Fibroblast of skin of right biceps (primary cell): ENCODE data around the gene ARHGAP28.

ENCODE experiments used
- DNase-seq: peaks from one replicate; pipeline ENCODE4 v3.0.0-alpha.2; 2013

The ARHGAP28 gene

GRCh38 chr18:6875749-6876148 lies 146.2 kb downstream of the ARHGAP28 start:
- DNase-seq: peak; percentile 51

GRCh38 chr18:6876641-6877041 lies 147.1 kb downstream of the ARHGAP28 start:
- peak; percentile 75 for DNase-seq

GRCh38 chr18:6877288-6877687 lies 147.8 kb downstream of the ARHGAP28 start:
- DNase-seq: no peak

GRCh38 chr18:6878556-6879297 lies 149.2 kb downstream of the ARHGAP28 start:
- peak; percentile 64 for DNase-seq

- no peak for DNase-seq
Measured at GRCh38 chr18:6879508-6880195, 150.1 kb downstream of the ARHGAP28 start.

GRCh38 chr18:6881034-6881820 lies 151.7 kb downstream of the ARHGAP28 start:
- peak; percentile 76 for DNase-seq

GRCh38 chr18:6882401-6882800 lies 152.9 kb downstream of the ARHGAP28 start:
- DNase-seq: no peak

- peak; percentile 59 for DNase-seq
Measured at GRCh38 chr18:6885006-6885481, 155.5 kb downstream of the ARHGAP28 start.

- peak; percentile 59 for DNase-seq
Measured at GRCh38 chr18:6885992-6886796, 156.7 kb downstream of the ARHGAP28 start.

GRCh38 chr18:6886797-6887330 lies 157.3 kb downstream of the ARHGAP28 start:
- DNase-seq: no peak

GRCh38 chr18:6891788-6892187 lies 162.3 kb downstream of the ARHGAP28 start:
- DNase-seq: no peak

- DNase-seq: no peak
Measured at GRCh38 chr18:6901286-6901926, 171.9 kb downstream of the ARHGAP28 start.

- peak; percentile 17 for DNase-seq
Measured at GRCh38 chr18:6917072-6917471, 187.6 kb downstream of the ARHGAP28 start.

- DNase-seq: peak; percentile 70
Measured at GRCh38 chr18:6920099-6920955, 190.8 kb downstream of the ARHGAP28 start.

- DNase-seq: no peak
Measured at GRCh38 chr18:6921571-6921970, 192.1 kb downstream of the ARHGAP28 start.

- no peak for DNase-seq
Measured at GRCh38 chr18:6923220-6923619, 193.7 kb downstream of the ARHGAP28 start.

GRCh38 chr18:6927153-6927552 lies 197.6 kb downstream of the ARHGAP28 start:
- no peak for DNase-seq

- no peak for DNase-seq
Measured at GRCh38 chr18:6928359-6928758, 198.8 kb downstream of the ARHGAP28 start.

- DNase-seq: no peak
Measured at GRCh38 chr18:6929370-6930102, 200.0 kb downstream of the ARHGAP28 start.

- no peak for DNase-seq
Measured at GRCh38 chr18:6934859-6935258, 205.3 kb downstream of the ARHGAP28 start.
